Endodermal cell (in vitro differentiated cells): ENCODE results near the gene SPTB. TPM values are rescaled to one million over a fixed set of nuclear protein-coding genes. Genes with fewer than 3 reads are reported as not detected.

Experiments used
- DNase-seq: peaks from one replicate; pipeline ENCODE4 v3.0.0-alpha.2; 2017
- H3K27ac ChIP-seq: 2 replicates; pipeline ENCODE4 v1.5.1; 2013; ENCODE audit warnings: mild to moderate bottlenecking, low read depth, low read length, moderate library complexity
- H3K27me3 ChIP-seq: 2 replicates; pipeline ENCODE4 v1.6.1; 2013; ENCODE audit warnings: mild to moderate bottlenecking, low read length, moderate library complexity; ENCODE audit not compliant: insufficient read depth, control insufficient read depth, poor library complexity, severe bottlenecking
- H3K36me3 ChIP-seq: 2 replicates; pipeline ENCODE4 v1.7.0; 2013; ENCODE audit warnings: mild to moderate bottlenecking, low read length, moderate library complexity; ENCODE audit not compliant: control insufficient read depth, insufficient read depth
- H3K4me1 ChIP-seq: one replicate; pipeline ENCODE4 v1.7.0; 2013; ENCODE audit warnings: low read length; ENCODE audit not compliant: control insufficient read depth, insufficient read depth
- H3K4me3 ChIP-seq: 2 replicates; pipeline ENCODE4 v1.5.1; 2013; ENCODE audit warnings: mild to moderate bottlenecking, low read length, moderate library complexity
- H3K9ac ChIP-seq: 2 replicates; pipeline ENCODE4 v1.6.1; 2013; ENCODE audit warnings: mild to moderate bottlenecking, low read length, moderate library complexity; ENCODE audit not compliant: poor library complexity, severe bottlenecking; ENCODE audit errors: extremely low read depth
- H3K9me3 ChIP-seq: 2 replicates; pipeline ENCODE4 v1.6.1; 2013; ENCODE audit warnings: mild to moderate bottlenecking, low read length, moderate library complexity; ENCODE audit not compliant: control insufficient read depth
- H3K27ac Mint-ChIP-seq: 2 replicates; pipeline ENCODE4 v1.8.0; 2020; ENCODE audit warnings: mixed read lengths
- H3K27me3 Mint-ChIP-seq: 2 replicates; pipeline ENCODE4 v1.8.0; 2021; ENCODE audit warnings: mild to moderate bottlenecking, mixed read lengths; ENCODE audit not compliant: insufficient read depth
- H3K36me3 Mint-ChIP-seq: 2 replicates; pipeline ENCODE4 v1.8.0; 2020; ENCODE audit warnings: low read depth, mixed read lengths
- H3K4me1 Mint-ChIP-seq: 2 replicates; pipeline ENCODE4 v1.8.0; 2020; ENCODE audit warnings: mixed read lengths
- H3K4me3 Mint-ChIP-seq: 2 replicates; pipeline ENCODE4 v1.8.0; 2020; ENCODE audit warnings: mild to moderate bottlenecking, moderate library complexity, mixed read lengths
- H3K9me3 Mint-ChIP-seq: 2 replicates; pipeline ENCODE4 v1.8.0; 2020; ENCODE audit warnings: mild to moderate bottlenecking, mixed read lengths
- WGBS, 2 experiments: methylation state at CpG; one replicate each; pipeline versions ENCODE4 v1.1.5 to v1.1.7; 2013; ENCODE audit warnings: missing lambda C conversion rate in 2 of 2, mixed read lengths in 1 of 2; ENCODE audit not compliant: insufficient coverage in 1 of 2, insufficient read length in 1 of 2; 5-methylcytosine and 5-hydroxymethylcytosine counted together
- total RNA-seq, 2 donors: library from RNA; stranded (reverse); fragmentation: NEBNext Ultra II Directional in 1 of 2; extraction: Animal tissue kit (Norgen Biotek cat#: 25700) in 1 of 2; gene quantifications; 2 replicates in 1 of 2; 3 replicates in 1 of 2; pipeline ENCODE4 v1.2.1, GENCODE V29; 2021
- TF ChIP-seq, protein P1 (sequence below): fragments of 200-600 bp; sonication (generic); conservative IDR thresholded peaks from 2 replicates; pipeline ENCODE4 v1.5.0; 2021; ENCODE audit warnings: antibody characterized with exemption, mild to moderate bottlenecking

SPTB gene
- total RNA-seq, 2 donors from 2014 or later = 0.77 to 1.4 TPM

DNA sequence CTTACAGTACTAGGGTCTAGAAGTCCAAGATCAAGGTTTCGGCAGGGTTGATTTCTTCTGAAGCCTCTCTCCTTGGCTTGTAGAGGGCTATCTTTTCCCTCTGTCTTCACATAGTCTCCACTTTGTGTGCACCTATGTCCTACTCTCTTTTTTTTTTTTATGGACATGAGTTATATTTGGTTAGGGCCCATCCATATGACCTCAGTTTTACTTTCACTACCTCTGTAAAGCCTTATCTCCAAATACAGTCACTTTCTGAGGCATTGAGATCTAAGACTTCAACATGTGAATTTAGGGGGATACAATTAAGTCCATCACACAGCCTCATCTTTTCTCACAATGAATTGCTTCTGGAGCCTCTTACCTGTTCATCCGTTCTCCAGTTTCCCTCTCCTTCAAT lies 5.9 kb upstream of the SPTB start:
- Histone ChIP-seq H3K4me1 (no peaks in the 10 kb centered on the region), H3K9me3 (no peaks in the 10 kb centered on the region), H3K4me3 (no peak overlapping the region), H3K36me3 (no peaks in the 10 kb centered on the region), H3K27ac (no peak overlapping the region), H3K27me3 (peaks cover 62% of the 10 kb centered on the region), H3K9ac (no peak overlapping the region)
- DNase-seq = no peak
- no peak overlapping the region for H3K27ac Mint-ChIP-seq
- H3K4me1 Mint-ChIP-seq = peaks cover 1% of the 10 kb centered on the region
- H3K27me3 Mint-ChIP-seq = peaks cover 50% of the 10 kb centered on the region
- WGBS, 2 experiments = 89 to 94% methylated on average over 2 of the region's 2 CpGs
- no peak overlapping the region for H3K4me3 Mint-ChIP-seq
- TF ChIP-seq, protein P1, sequence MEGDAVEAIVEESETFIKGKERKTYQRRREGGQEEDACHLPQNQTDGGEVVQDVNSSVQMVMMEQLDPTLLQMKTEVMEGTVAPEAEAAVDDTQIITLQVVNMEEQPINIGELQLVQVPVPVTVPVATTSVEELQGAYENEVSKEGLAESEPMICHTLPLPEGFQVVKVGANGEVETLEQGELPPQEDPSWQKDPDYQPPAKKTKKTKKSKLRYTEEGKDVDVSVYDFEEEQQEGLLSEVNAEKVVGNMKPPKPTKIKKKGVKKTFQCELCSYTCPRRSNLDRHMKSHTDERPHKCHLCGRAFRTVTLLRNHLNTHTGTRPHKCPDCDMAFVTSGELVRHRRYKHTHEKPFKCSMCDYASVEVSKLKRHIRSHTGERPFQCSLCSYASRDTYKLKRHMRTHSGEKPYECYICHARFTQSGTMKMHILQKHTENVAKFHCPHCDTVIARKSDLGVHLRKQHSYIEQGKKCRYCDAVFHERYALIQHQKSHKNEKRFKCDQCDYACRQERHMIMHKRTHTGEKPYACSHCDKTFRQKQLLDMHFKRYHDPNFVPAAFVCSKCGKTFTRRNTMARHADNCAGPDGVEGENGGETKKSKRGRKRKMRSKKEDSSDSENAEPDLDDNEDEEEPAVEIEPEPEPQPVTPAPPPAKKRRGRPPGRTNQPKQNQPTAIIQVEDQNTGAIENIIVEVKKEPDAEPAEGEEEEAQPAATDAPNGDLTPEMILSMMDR = no peak
- H3K9me3 Mint-ChIP-seq = no peaks in the 10 kb centered on the region
- no peaks in the 10 kb centered on the region for H3K36me3 Mint-ChIP-seq

DNA sequence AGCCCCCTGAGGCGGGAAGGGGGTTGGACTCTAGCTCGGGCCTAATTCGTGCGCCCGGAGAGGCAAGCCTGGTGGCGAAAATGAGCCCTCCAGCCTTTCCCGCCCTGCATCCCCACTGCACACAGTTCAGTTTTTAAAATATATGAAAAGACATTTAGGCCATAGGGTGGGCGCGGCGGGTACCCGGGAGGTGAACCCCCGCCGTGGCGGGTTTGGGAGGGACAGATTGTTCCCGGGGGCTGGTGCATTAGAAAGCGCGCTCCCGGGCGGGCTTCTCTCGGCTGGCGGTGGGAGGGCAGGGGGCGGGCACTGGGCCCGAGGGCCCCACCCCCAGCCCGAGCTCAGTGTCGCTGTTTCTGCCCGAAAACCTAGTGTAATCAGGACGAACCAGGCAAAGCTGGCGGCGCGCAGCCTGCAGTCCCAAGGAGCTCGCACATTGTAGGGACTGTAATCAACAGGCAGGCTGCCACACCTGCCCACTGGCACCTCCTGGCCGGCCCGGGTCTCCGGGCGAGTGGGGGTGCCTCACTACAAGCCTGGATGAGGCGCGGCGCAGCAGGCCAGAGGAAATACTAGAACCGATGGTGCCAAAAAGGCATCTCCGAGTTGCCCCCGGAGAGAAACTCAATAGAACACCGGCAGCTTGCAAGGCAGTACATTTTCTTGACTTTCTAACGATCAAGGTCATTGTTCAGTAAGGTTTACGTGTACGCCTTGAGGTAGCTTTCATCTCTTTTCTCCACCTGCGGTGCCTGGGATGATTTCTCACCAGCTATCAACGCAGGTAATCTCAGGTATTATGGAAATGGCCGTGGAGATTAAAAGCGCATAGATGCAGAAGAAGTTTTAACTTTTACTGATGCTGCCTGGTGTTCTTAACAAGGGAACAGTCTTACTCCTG lies 764 bp upstream of the SPTB start:
- TF ChIP-seq, protein P1 = no peak
- no peak overlapping the region for H3K27ac Mint-ChIP-seq
- 3 to 4% methylated on average over 22 to 49 of the region's 49 CpGs for WGBS, 2 experiments
- H3K9ac ChIP-seq = peak overlapping the region; percentile 11
- H3K27me3 Mint-ChIP-seq = peaks cover 81% of the 10 kb centered on the region
- H3K36me3 Mint-ChIP-seq = no peaks in the 10 kb centered on the region
- DNase-seq = peak; percentile 90
- H3K36me3 ChIP-seq = no peaks in the 10 kb centered on the region
- H3K4me3 Mint-ChIP-seq = peak overlapping the region; percentile 64
- H3K27ac ChIP-seq = no peak overlapping the region
- no peaks in the 10 kb centered on the region for H3K9me3 ChIP-seq
- H3K4me1 ChIP-seq = no peaks in the 10 kb centered on the region
- H3K4me3 ChIP-seq = peak overlapping the region; percentile 78
- peaks cover 5% of the 10 kb centered on the region for H3K4me1 Mint-ChIP-seq
- no peaks in the 10 kb centered on the region for H3K9me3 Mint-ChIP-seq
- H3K27me3 ChIP-seq = peaks cover 91% of the 10 kb centered on the region

DNA sequence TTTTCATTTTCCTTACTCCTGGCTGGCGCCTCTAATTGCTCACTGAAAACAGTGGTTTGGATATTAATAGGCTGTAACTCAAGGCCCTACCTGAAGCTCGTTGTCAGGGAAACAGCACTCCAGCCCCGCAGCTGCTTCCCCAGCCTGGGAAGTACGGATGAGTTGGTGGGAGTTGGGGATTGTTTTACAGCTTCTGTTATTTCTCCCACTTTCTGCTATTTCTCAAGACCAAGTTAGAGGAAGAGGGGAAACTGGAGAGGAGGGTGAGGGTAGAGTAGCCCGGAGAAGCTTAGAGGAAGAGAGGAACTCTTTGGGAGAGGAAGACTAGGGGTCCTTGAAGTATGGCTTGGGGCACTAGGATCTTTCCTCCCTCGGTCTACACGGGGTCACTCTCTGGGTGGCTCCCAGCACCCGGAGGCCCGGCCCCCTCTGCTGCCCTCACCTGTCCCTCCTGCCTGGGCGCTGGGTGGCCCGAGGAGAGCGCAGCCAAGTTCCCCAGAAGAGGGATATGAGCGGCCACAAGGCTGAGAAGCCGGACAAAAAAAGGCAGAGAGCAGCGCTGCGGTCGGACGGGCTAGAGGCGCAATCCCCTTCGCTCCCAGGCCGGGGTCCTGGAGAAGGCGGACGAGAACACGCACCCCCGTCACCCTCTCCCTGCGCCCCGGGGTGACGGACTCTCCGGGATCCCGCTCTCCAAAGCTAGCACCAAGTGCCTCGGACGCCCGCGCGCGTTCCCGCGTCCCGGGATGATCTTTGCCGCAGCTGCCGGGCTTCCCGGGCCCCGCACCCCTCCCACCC lies 671 bp downstream of the SPTB start:
- H3K4me1 Mint-ChIP-seq = peaks cover 5% of the 10 kb centered on the region
- Histone ChIP-seq H3K4me3 (peak overlapping the region; percentile 78), H3K4me1 (no peaks in the 10 kb centered on the region), H3K36me3 (no peaks in the 10 kb centered on the region), H3K27ac (no peak overlapping the region), H3K9me3 (no peaks in the 10 kb centered on the region), H3K9ac (no peak overlapping the region), H3K27me3 (peaks cover 92% of the 10 kb centered on the region)
- peak overlapping the region; percentile 64 for H3K4me3 Mint-ChIP-seq
- H3K27ac Mint-ChIP-seq = no peak overlapping the region
- no peaks in the 10 kb centered on the region for H3K36me3 Mint-ChIP-seq
- H3K27me3 Mint-ChIP-seq = peaks cover 81% of the 10 kb centered on the region
- 3 to 5% methylated on average over 20 to 43 of the region's 43 CpGs for WGBS, 2 experiments
- no peaks in the 10 kb centered on the region for H3K9me3 Mint-ChIP-seq
- TF ChIP-seq, protein P1 = no peak
- peak; percentile 78 for DNase-seq
